Fibroblast of lung (primary cell): ENCODE measurements around the gene RBM33.

ENCODE experiments used
- EZH2 ChIP-seq: IDR thresholded peaks from 2 replicates; pipeline ENCODE4 v1.5.1; 2012; ENCODE audit warnings: low read length, control low read depth, mild to moderate bottlenecking; ENCODE audit errors: missing control alignments
- TF ChIP-seq, protein P1 (sequence below), 2 donors: IDR thresholded peaks in 1 of 2; conservative IDR thresholded peaks in 1 of 2; 1 replicate in 1 of 2; 2 replicates in 1 of 2; pipeline ENCODE4 v1.5.1; 2011 to 2012; ENCODE audit warnings: low read length in 2 of 2, control low read depth in 1 of 2, inconsistent platforms in 1 of 2, low read depth in 1 of 2, mild to moderate bottlenecking in 1 of 2

DNA sequence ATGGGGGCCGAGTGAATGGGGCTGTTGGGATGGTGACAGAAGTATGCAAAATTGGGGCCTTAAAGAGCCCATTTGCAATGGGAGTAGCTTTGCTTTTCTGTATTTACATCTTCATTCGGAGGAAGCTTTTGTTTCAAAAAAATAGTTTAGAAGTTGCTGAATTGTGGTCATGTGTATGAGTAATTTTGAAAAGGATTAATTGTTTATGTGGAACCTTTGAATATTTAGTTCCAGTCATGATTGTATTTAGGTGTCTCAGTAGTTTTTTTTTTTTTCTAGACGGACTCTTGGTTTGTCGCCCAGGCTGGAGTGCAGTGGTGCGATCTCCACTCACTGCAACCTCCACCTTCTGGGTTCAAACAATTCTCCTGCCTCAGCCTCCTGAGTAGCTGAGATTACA, 37.2 kb downstream of the RBM33 start:
- TF ChIP-seq, protein P1, sequence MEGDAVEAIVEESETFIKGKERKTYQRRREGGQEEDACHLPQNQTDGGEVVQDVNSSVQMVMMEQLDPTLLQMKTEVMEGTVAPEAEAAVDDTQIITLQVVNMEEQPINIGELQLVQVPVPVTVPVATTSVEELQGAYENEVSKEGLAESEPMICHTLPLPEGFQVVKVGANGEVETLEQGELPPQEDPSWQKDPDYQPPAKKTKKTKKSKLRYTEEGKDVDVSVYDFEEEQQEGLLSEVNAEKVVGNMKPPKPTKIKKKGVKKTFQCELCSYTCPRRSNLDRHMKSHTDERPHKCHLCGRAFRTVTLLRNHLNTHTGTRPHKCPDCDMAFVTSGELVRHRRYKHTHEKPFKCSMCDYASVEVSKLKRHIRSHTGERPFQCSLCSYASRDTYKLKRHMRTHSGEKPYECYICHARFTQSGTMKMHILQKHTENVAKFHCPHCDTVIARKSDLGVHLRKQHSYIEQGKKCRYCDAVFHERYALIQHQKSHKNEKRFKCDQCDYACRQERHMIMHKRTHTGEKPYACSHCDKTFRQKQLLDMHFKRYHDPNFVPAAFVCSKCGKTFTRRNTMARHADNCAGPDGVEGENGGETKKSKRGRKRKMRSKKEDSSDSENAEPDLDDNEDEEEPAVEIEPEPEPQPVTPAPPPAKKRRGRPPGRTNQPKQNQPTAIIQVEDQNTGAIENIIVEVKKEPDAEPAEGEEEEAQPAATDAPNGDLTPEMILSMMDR (conservative IDR thresholded peaks at IDR 0.05 in 1 of 2, IDR thresholded peaks at IDR 0.05 in 1 of 2; ENCODE audit: low read depth in 1 of 2, low read length in 2 of 2), result no peak
- no peak for TF ChIP-seq EZH2
